ENCODE measurements around the gene COX5B.

COX5B gene

GRCh38 chr2:97653473-97653872, 7.6 kb downstream of the COX5B start:
- H3K27ac ChIP-seq (replicated peaks), result no peak overlapping the region
- H3K27me3 ChIP-seq (ENCODE audit: insufficient read depth, poor library complexity, severe bottlenecking), result no peaks in the 10 kb centered on the region
- no peak for DNase-seq (ENCODE audit: low read depth in 1 of 2, low spot score in 1 of 2)
- TF ChIP-seq GABPA (IDR thresholded peaks at IDR 0.05; ENCODE audit: low read depth), result no peak
- TF ChIP-seq SPI1 (IDR thresholded peaks at IDR 0.05; ENCODE audit: borderline replicate concordance, low read depth), result peak; percentile 11; the same call in 1 of the 2 replicates
- no peak overlapping the region for H3K4me3 ChIP-seq (replicated peaks; ENCODE audit: insufficient read depth, low read length)

- TF ChIP-seq REST (IDR thresholded peaks at IDR 0.05; ENCODE audit: insufficient replicate concordance, low read depth) (no peak), GABPA (IDR thresholded peaks at IDR 0.05; ENCODE audit: low read depth) (no peak), CTCF (IDR thresholded peaks at IDR 0.05; ENCODE audit: insufficient read depth, low read length) (no peak), POLR2AphosphoS5 (IDR thresholded peaks at IDR 0.05; ENCODE audit: low read depth) (no peak), SPI1 (IDR thresholded peaks at IDR 0.05; ENCODE audit: borderline replicate concordance, low read depth) (no peak)
- no peaks in the 10 kb centered on the region for H3K27me3 ChIP-seq (ENCODE audit: insufficient read depth, poor library complexity, severe bottlenecking)
- H3K4me3 ChIP-seq (replicated peaks; ENCODE audit: insufficient read depth, low read length), result no peak overlapping the region
- DNase-seq (ENCODE audit: low read depth in 1 of 2, low spot score in 1 of 2), result no peak
- no peak overlapping the region for H3K27ac ChIP-seq (replicated peaks)
Observed at GRCh38 chr2:97653874-97654273, 8.0 kb downstream of the COX5B start.

GRCh38 chr2:97654309-97654708, 8.4 kb downstream of the COX5B start:
- H3K27ac ChIP-seq (replicated peaks), result no peak overlapping the region
- DNase-seq (ENCODE audit: low read depth in 1 of 2, low spot score in 1 of 2), result no peak
- H3K4me3 ChIP-seq (replicated peaks; ENCODE audit: insufficient read depth, low read length), result no peak overlapping the region
- no peaks in the 10 kb centered on the region for H3K27me3 ChIP-seq (ENCODE audit: insufficient read depth, poor library complexity, severe bottlenecking)
- TF ChIP-seq SPI1 (IDR thresholded peaks at IDR 0.05; ENCODE audit: borderline replicate concordance, low read depth) (no peak), POLR2AphosphoS5 (IDR thresholded peaks at IDR 0.05; ENCODE audit: low read depth) (no peak), REST (IDR thresholded peaks at IDR 0.05; ENCODE audit: insufficient replicate concordance, low read depth) (no peak), GABPA (IDR thresholded peaks at IDR 0.05; ENCODE audit: low read depth) (no peak), CTCF (IDR thresholded peaks at IDR 0.05; ENCODE audit: insufficient read depth, low read length) (no peak)

- TF ChIP-seq SPI1 (IDR thresholded peaks at IDR 0.05; ENCODE audit: borderline replicate concordance, low read depth) (no peak), POLR2AphosphoS5 (IDR thresholded peaks at IDR 0.05; ENCODE audit: low read depth) (peak; percentile 16; the same call in 1 of the 2 replicates)
- no peak for DNase-seq (ENCODE audit: low read depth in 1 of 2, low spot score in 1 of 2)
- H3K27ac ChIP-seq (replicated peaks), result no peak overlapping the region
- H3K27me3 ChIP-seq (ENCODE audit: insufficient read depth, poor library complexity, severe bottlenecking), result no peaks in the 10 kb centered on the region
- H3K4me3 ChIP-seq (replicated peaks; ENCODE audit: insufficient read depth, low read length), result no peak overlapping the region
Observed at GRCh38 chr2:97654791-97655190, 8.9 kb downstream of the COX5B start.

- no peak for DNase-seq (ENCODE audit: low read depth in 1 of 2, low spot score in 1 of 2)
- Histone ChIP-seq H3K4me3 (replicated peaks; ENCODE audit: insufficient read depth, low read length) (no peak overlapping the region), H3K27ac (replicated peaks) (no peak overlapping the region), H3K27me3 (ENCODE audit: insufficient read depth, poor library complexity, severe bottlenecking) (no peaks in the 10 kb centered on the region)
- TF ChIP-seq GABPA (IDR thresholded peaks at IDR 0.05; ENCODE audit: low read depth) (no peak), CTCF (IDR thresholded peaks at IDR 0.05; ENCODE audit: insufficient read depth, low read length) (no peak), REST (IDR thresholded peaks at IDR 0.05; ENCODE audit: insufficient replicate concordance, low read depth) (no peak), POLR2AphosphoS5 (IDR thresholded peaks at IDR 0.05; ENCODE audit: low read depth) (no peak; the same call in 1 of the 2 replicates), SPI1 (IDR thresholded peaks at IDR 0.05; ENCODE audit: borderline replicate concordance, low read depth) (no peak)
Observed at GRCh38 chr2:97656129-97656755, 10.4 kb downstream of the COX5B start.

Data from HL-60 (cell line).